IPS-18c (cell line): ENCODE results near the gene CCND2.

Experiments used
- H3K4me3 ChIP-seq: 2 replicates; pipeline ENCODE4 v1.7.0; 2013; ENCODE audit warnings: low read depth, mild to moderate bottlenecking, low read length, moderate library complexity; ENCODE audit not compliant: insufficient read depth
- H3K9me3 ChIP-seq: one replicate; pipeline ENCODE4 v1.6.1; 2013; ENCODE audit warnings: mild to moderate bottlenecking, low read length, moderate library complexity; ENCODE audit not compliant: control insufficient read depth, insufficient read depth

CCND2 gene

GRCh38 chr12:4297617-4298016 is 24.1 kb downstream of the CCND2 start:
- no peaks in the 10 kb centered on the region for H3K9me3 ChIP-seq
- no peak overlapping the region for H3K4me3 ChIP-seq

- H3K4me3 ChIP-seq, result no peak overlapping the region
Measured at GRCh38 chr12:4300883-4301282, 27.3 kb downstream of the CCND2 start.

DNA sequence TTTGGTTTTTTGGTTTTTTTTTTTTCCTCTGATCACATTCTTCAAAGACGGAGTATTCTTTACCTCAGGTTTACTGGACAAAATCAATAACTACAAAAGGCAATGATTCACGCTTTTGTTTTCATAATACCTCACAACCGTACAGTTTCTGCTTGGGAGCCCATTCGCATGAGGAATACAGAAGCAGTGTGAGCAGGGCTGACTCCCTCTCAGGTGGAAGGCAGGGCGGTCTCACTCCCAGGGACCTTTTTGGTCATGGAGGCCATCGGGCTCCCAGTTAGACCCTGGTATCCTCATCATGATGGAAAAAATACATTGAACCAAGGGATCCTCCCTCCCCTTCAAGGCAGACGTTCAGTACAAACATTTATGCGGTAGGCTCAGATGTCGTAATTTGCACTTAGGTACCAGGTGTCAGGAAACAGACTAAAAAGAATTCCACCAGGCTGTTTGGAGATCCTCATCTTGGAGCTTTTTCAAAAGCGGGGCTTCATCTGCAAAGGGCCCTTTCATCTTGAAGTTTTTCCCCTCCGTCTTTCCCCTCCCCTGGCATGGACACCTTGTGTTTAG is 28.5 kb downstream of the CCND2 start:
- Histone ChIP-seq H3K9me3 (no peaks in the 10 kb centered on the region), H3K4me3 (no peak overlapping the region)

More at GRCh38 chr12:4300883-4301282, 27.3 kb downstream of the CCND2 start:
- H3K9me3 ChIP-seq, result no peaks in the 10 kb centered on the region

DNA sequence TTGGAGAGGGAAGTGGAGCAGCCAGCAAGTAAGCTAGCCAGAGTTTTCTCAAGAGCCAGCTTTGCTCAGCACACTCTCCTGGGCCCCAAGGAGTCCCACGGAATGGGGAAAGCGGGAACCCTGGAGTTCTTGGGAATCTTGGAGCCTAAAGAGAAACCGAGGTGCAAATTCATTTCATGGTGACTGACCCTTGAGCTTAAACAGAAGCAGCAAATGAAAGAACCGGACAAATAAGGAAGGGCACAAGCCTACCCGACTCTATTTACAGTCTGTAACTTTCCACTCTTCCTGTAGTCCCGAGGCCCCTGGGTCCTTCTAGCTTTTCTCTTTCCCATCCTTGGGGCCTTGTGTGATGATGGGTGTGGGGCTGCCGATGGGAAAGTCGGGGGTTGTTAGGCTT is 29.3 kb downstream of the CCND2 start:
- Histone ChIP-seq H3K4me3 (no peak overlapping the region), H3K9me3 (no peaks in the 10 kb centered on the region)

DNA sequence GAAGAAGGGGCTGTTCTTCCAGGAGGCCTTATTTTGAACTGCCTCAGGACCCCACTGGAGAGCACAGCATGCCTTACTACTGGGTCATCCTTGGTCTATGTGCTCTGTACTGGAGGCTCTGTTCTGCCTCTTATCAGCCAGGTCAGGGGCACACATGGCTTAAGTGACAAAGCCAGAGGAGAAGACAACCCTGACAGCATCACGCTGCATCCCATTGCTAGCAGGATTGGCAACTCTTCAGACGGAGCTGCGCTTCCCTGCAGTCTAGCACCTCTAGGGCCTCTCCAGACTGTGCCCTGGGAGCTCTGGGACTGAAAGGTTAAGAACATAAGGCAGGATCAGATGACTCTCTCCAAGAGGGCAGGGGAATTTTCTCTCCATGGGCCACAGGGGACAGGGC is 30.2 kb downstream of the CCND2 start:
- Histone ChIP-seq H3K9me3 (no peaks in the 10 kb centered on the region), H3K4me3 (no peak overlapping the region)

- Histone ChIP-seq H3K4me3 (peak overlapping the region; percentile 34; the same call in 1 of the 2 replicates), H3K9me3 (no peaks in the 10 kb centered on the region)
Measured at GRCh38 chr12:4307593-4308333, 34.2 kb downstream of the CCND2 start.

DNA sequence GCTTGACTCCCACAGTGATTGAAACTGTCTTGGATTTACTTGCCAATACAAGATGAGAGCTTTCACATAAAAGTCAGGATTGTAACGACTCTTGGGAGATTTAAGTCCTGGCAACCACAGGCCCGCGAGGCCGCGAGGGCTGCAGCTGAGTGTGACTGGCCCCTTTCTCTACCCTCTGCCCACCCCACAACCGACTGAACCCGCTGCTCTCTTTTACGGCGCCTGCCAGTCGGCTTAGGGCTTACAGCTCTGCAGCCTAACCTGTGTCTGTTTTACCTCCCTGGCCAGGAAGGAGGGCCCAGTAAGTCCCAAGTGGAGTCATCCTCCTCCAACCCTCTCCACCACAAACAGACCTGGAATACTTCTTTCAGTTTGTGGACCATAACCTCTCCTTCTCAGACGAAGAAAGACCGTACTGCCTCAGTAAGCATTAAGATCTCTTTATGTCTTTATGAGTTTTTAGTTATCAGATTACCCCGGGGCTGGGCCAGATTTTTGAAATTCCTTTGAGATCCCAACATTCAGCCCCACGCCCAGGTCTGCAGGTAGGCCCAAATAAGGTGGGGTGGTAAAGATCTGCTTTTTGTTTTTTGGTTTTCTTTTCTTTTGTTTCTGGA is 34.9 kb downstream of the CCND2 start:
- Histone ChIP-seq H3K9me3 (no peaks in the 10 kb centered on the region), H3K4me3 (no peak overlapping the region)

- H3K9me3 ChIP-seq, result no peaks in the 10 kb centered on the region
- no peak overlapping the region for H3K4me3 ChIP-seq
Measured at GRCh38 chr12:4311776-4312175, 38.2 kb downstream of the CCND2 start.

GRCh38 chr12:4312251-4312650 is 38.7 kb downstream of the CCND2 start:
- H3K4me3 ChIP-seq, result no peak overlapping the region
- no peaks in the 10 kb centered on the region for H3K9me3 ChIP-seq

GRCh38 chr12:4320497-4320852 is 46.9 kb downstream of the CCND2 start:
- no peaks in the 10 kb centered on the region for H3K9me3 ChIP-seq
- H3K4me3 ChIP-seq, result peak overlapping the region; percentile 86

- H3K9me3 ChIP-seq, result no peaks in the 10 kb centered on the region
- H3K4me3 ChIP-seq, result peak within 1 kb of the TSS; percentile 88
Measured at GRCh38 chr12:4320853-4321701, 47.5 kb downstream of the CCND2 start, which contains the start of gene TIGAR. TIGAR (plus strand) TSS chr12:4321213; CDS start chr12:4321272, 59 bp downstream.

DNA sequence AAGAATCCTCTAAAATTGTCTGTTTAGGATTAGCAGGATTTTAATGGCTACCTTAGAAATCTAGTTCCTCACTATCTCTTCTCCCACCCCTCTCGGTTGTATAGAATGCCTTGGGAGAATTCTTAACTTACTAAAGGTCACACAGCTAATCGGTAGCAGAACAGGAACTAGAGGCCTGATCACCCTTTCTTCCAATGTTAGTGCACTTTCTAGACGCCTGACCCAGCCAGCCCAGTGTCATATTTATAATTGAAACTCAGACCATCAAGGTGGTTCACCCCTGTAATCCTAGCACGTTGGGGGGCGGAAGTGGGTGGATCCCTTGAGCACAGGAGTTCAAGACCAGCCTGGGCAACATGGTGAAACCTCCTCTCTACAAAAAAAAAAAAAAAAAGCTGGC is 49.2 kb downstream of the CCND2 start:
- Histone ChIP-seq H3K4me3 (0 out of 2 replicates have a peak overlapping the region, but pooled peaks have one; percentile 17), H3K9me3 (no peaks in the 10 kb centered on the region)
